PFSK-1 (cell line): Measurements from ENCODE around the gene SLC6A7.

Experiments
- POLR2AphosphoS5 ChIP-seq: IDR thresholded peaks from 2 replicates; pipeline ENCODE4 v1.6.1; 2012; ENCODE audit warnings: low read depth, mild to moderate bottlenecking, control low read depth, low read length, moderate library complexity
- REST ChIP-seq, 2 experiments: IDR thresholded peaks; 2 replicates each; pipeline versions ENCODE4 v1.6.1 to v1.8.0; 2011 to 2012; ENCODE audit warnings: low read depth in 2 of 2, low read length in 2 of 2, control low read depth in 1 of 2, inconsistent platforms in 1 of 2, mild to moderate bottlenecking in 1 of 2, moderate library complexity in 1 of 2; ENCODE audit not compliant: insufficient read depth in 1 of 2
- SIN3A ChIP-seq: IDR thresholded peaks from 2 replicates; pipeline ENCODE4 v1.6.1; 2012; ENCODE audit warnings: mild to moderate bottlenecking, low read length, moderate library complexity, borderline replicate concordance; ENCODE audit not compliant: insufficient read depth
- TAF1 ChIP-seq: IDR thresholded peaks from 2 replicates; pipeline ENCODE4 v1.6.1; 2012; ENCODE audit warnings: low read length, control low read depth, borderline replicate concordance; ENCODE audit not compliant: insufficient read depth

GRCh38 chr5:150174285-150174684, 15.6 kb upstream of the SLC6A7 start:
- TF ChIP-seq POLR2AphosphoS5 (no peak), REST (IDR thresholded peaks at IDR 0.05; ENCODE audit: insufficient read depth in 1 of 2, low read depth in 2 of 2, low read length in 2 of 2) (no peak), TAF1 (no peak), SIN3A (no peak)
